Tibial artery (tissue), 4 donors: ENCODE measurements around the gene PGLYRP3.

Experiments used
- DNase-seq, 2 donors: peaks; one replicate each; pipeline ENCODE4 v3.0.0-alpha.2; 2019
- H3K27ac ChIP-seq, 2 donors: fragments of 200-600 bp; sonication (generic) in 1 of 2; 1 replicate in 1 of 2; 2 replicates in 1 of 2; pipeline ENCODE4 v1.5.1; 2018 to 2019; ENCODE audit warnings: mild to moderate bottlenecking in 1 of 2
- H3K27me3 ChIP-seq, 2 donors: fragments of 200-600 bp; sonication (generic) in 1 of 2; one replicate each; pipeline versions ENCODE4 v1.5.1 to v1.6.0; 2016 to 2019
- H3K36me3 ChIP-seq, 3 donors: fragments of 200-600 bp; sonication (generic) in 2 of 3; one replicate each; pipeline ENCODE4 v1.5.1; 2016 to 2019; ENCODE audit warnings: mild to moderate bottlenecking in 2 of 3
- H3K4me1 ChIP-seq, 4 donors: fragments of 200-600 bp; sonication (generic) in 2 of 4; 1 replicate in 3 of 4; 2 replicates in 1 of 4; pipeline ENCODE4 v1.5.1; 2016 to 2019
- H3K4me3 ChIP-seq, 2 donors: fragments of 200-600 bp; sonication (generic) in 1 of 2; 1 replicate in 1 of 2; 2 replicates in 1 of 2; pipeline ENCODE4 v1.5.1; 2018 to 2019; ENCODE audit warnings: mild to moderate bottlenecking in 2 of 2
- H3K9me3 ChIP-seq, 3 donors: fragments of 200-600 bp; sonication (generic) in 1 of 3; one replicate each; pipeline ENCODE4 v1.5.1; 2016 to 2019
- intact Hi-C: fragments of 100-400 bp; cut with DNase I; formaldehyde crosslinking; loops from one replicate; pipeline ENCODE4 v1.15.0; 2023; ENCODE audit warnings: low total_unique reads
- TF ChIP-seq, protein P1 (sequence below), 2 experiments: fragments of 200-600 bp in 1 of 2; fragments of 450-650 bp in 1 of 2; IDR thresholded peaks; one replicate each; pipeline ENCODE4 v1.5.1; 2017 to 2019; ENCODE audit warnings: antibody characterized with exemption in 2 of 2, mild to moderate bottlenecking in 1 of 2, moderate library complexity in 1 of 2

Gene PGLYRP3

DNA sequence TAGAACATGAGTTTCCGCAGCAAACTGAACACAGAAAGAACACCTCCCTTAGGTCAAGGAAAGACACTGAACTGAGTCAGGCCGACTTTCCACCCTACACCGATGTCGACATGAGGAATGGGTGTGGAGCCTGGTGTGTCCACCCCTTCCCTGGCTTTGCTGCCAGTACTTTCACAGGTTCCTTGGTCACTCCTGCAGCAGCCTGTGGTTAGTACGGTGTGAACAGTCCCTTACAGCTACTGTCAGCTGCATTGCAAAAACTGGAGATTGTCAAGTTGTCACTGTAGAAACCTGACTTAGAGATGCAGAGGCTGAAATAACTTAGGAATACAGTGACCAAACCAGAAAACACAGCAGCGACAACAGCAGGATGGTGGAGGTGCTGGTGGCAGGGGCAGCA lies 7.1 kb downstream of the PGLYRP3 start:
- Histone ChIP-seq H3K36me3 (no peaks in the 10 kb centered on the region), H3K9me3 (no peaks in the 10 kb centered on the region), H3K4me3 (no peak overlapping the region), H3K4me1 (no peaks in the 10 kb centered on the region), H3K27me3 (peaks cover 0 to 8% of the 10 kb centered on the region in 2 donors), H3K27ac (no peak overlapping the region)
- TF ChIP-seq, protein P1, sequence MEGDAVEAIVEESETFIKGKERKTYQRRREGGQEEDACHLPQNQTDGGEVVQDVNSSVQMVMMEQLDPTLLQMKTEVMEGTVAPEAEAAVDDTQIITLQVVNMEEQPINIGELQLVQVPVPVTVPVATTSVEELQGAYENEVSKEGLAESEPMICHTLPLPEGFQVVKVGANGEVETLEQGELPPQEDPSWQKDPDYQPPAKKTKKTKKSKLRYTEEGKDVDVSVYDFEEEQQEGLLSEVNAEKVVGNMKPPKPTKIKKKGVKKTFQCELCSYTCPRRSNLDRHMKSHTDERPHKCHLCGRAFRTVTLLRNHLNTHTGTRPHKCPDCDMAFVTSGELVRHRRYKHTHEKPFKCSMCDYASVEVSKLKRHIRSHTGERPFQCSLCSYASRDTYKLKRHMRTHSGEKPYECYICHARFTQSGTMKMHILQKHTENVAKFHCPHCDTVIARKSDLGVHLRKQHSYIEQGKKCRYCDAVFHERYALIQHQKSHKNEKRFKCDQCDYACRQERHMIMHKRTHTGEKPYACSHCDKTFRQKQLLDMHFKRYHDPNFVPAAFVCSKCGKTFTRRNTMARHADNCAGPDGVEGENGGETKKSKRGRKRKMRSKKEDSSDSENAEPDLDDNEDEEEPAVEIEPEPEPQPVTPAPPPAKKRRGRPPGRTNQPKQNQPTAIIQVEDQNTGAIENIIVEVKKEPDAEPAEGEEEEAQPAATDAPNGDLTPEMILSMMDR (IDR thresholded peaks at IDR 0.05): no peak
- DNase-seq: peak in 1 of 2 donors; percentile 35
- intact Hi-C loops: no loop called here

DNA sequence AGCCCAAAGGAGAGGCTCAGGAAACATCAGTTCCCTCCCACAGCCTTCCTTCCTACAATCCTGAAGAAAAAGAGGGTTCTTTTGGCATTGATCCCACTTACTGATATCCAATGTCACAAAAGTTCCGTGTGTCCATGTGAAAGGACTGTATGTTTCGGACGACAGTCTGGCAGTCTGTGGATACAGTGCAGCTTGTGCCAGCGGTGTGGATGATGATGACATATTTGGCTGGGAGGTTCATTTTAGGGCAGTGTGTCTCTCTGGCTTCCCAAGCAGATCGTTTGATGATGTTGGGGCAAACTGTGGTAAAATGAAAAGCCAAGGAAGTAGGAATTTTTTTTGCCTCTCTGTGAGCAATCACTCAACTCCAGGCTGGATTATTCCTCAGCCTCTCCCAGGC lies 10.4 kb downstream of the PGLYRP3 start:
- DNase-seq: no peak
- intact Hi-C loops: no loop called here
- Histone ChIP-seq H3K9me3 (no peaks in the 10 kb centered on the region), H3K27me3 (peaks cover 0 to 4% of the 10 kb centered on the region in 2 donors), H3K4me3 (no peak overlapping the region), H3K4me1 (no peaks in the 10 kb centered on the region), H3K36me3 (no peaks in the 10 kb centered on the region), H3K27ac (no peak overlapping the region)
- TF ChIP-seq, protein P1 (IDR thresholded peaks at IDR 0.05): no peak

DNA sequence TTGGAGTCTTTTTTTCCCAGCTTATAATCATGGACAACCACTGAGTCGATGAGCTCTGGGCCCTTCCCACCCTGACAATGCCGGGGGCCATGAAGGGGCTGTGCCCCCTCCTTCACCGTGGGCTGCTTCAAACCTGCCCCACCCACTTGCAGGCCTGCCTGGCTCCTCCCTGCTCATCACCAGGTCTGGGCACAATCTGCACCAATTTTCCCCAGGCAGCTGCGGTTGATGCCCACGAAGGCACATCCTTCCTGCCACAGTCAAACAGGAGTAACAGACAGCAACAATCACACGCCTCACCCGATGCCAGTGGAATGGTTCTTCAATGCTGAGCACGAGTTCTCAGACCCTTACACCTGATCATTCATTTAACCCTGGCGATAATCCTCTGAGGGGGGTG lies 18.9 kb downstream of the PGLYRP3 start:
- Histone ChIP-seq H3K27me3 (peaks cover 0 to 28% of the 10 kb centered on the region in 2 donors), H3K9me3 (no peaks in the 10 kb centered on the region), H3K4me1 (no peaks in the 10 kb centered on the region), H3K27ac (no peak overlapping the region), H3K36me3 (no peaks in the 10 kb centered on the region), H3K4me3 (no peak overlapping the region)
- TF ChIP-seq, protein P1 (IDR thresholded peaks at IDR 0.05): no peak
- no peak for DNase-seq
- intact Hi-C loops: no loop called here

DNA sequence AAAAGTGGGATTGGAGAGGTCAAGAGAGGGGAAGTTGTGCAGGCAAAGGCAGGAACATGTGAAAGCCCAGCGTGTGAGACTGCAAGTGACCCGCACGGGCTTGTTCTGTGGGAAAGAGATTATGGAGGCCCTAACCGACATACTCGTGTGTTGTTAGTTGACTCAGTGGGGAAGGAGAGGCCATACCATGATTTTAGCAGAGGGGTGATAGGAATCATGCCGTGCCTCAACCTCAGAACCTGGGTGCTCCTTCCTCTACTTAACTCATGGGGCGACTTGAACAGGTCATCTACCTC lies 19.3 kb downstream of the PGLYRP3 start:
- Histone ChIP-seq H3K9me3 (no peaks in the 10 kb centered on the region), H3K27ac (no peak overlapping the region), H3K4me1 (no peaks in the 10 kb centered on the region), H3K36me3 (no peaks in the 10 kb centered on the region), H3K27me3 (peaks cover 0 to 28% of the 10 kb centered on the region in 2 donors), H3K4me3 (no peak overlapping the region)
- TF ChIP-seq, protein P1 (IDR thresholded peaks at IDR 0.05): no peak
- no peak for DNase-seq
- intact Hi-C loops: no loop called here

DNA sequence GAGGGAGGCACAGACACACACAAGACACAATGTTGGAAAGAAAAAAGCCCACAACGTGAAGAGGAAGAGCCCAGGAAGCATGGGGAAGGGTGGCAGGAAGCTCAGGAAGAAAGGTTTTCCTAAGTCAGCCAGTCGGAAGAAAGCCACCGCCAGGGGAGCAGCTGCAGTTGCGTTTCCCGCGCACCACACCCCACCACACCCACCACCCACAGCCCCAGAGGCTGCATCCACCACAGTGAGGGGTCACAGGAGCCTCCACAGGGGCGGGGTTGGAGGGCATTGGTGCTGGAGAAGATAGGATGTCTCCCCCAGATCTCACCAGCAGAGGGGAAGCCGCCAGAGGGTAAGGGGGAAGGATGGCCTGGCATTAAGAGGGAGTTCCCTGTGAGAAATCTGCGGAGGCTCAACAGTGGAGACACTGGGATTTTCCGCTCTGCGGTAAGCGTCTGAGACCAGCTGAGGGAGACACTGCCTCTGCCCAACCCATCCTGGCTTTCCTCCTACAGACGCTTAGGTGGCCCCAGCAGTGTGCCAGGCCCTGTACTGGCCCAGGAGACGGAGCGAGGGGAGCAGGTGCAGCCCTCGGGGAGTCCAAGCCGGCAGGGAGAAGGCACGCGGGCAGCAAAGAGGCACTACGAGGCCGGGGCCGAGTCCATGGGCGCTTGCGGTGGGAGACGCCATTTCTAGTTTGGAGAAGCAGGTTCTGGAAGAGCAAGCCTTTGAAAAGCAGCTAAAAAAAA lies 19.8 kb downstream of the PGLYRP3 start:
- Histone ChIP-seq H3K4me1 (no peaks in the 10 kb centered on the region), H3K27me3 (peaks cover 0 to 28% of the 10 kb centered on the region in 2 donors), H3K27ac (no peak overlapping the region), H3K4me3 (no peak overlapping the region), H3K36me3 (no peaks in the 10 kb centered on the region), H3K9me3 (no peaks in the 10 kb centered on the region)
- TF ChIP-seq, protein P1 (IDR thresholded peaks at IDR 0.05): no peak
- intact Hi-C loops: no loop called here
- DNase-seq: no peak

DNA sequence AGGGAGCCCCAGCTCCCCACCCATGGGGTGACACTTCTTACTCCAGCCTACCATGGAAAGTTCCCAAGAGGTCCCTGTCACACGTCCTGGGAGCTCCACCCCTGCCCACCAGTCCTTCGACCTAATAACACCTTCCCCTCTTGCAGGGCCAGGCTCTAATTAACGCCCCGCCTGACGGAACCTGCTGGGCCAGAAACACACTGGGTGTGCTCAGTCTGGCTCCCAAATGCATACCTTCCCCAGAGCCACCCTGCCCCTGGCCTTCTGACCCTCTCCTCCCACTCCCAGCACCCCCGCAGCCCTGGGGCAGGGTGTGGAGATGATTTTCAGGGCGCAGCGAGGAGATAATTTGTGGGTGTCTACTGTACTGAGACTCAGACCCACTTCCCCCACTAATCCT lies 20.6 kb downstream of the PGLYRP3 start:
- Histone ChIP-seq H3K9me3 (no peaks in the 10 kb centered on the region), H3K36me3 (no peaks in the 10 kb centered on the region), H3K4me3 (no peak overlapping the region), H3K4me1 (no peaks in the 10 kb centered on the region), H3K27me3 (peaks cover 0 to 33% of the 10 kb centered on the region in 2 donors), H3K27ac (no peak overlapping the region)
- TF ChIP-seq, protein P1 (IDR thresholded peaks at IDR 0.05): no peak
- intact Hi-C loops: no loop called here
- DNase-seq: no peak
